HepG2 (cell line): ENCODE measurements around the gene CYP17A1. TPM values are rescaled to one million over a fixed set of nuclear protein-coding genes. Genes with fewer than 3 reads are reported as not detected.
A peak's percentile ranks its signal among the peaks of the same experiment; 100 is the strongest.

Source experiments
- AGO2 ChIP-seq: fragments of 200-400 bp; formaldehyde crosslinking; optimal IDR thresholded peaks from 2 replicates; pipeline ENCODE3; 2017; ENCODE audit warnings: mild to moderate bottlenecking, low read depth, low read length, moderate library complexity
- ATF1 ChIP-seq: IDR thresholded peaks from 2 replicates; pipeline ENCODE4 v1.6.1; 2016; ENCODE audit warnings: mild to moderate bottlenecking, control low read depth
- CREBL2 ChIP-seq: sonication (generic); formaldehyde crosslinking; IDR thresholded peaks from 2 replicates; pipeline ENCODE4 v1.8.1; 2023; ENCODE audit warnings: missing genetic modification reagents, mild to moderate bottlenecking, borderline replicate concordance
- CTCF ChIP-seq: sonication (generic); formaldehyde crosslinking; IDR thresholded peaks from 2 replicates; pipeline ENCODE4 v1.5.0; 2020; ENCODE audit warnings: mild to moderate bottlenecking, missing genetic modification reagents, moderate library complexity
- MBNL3 ChIP-seq: fragments of 250-450 bp; sonication (Bioruptor Pico); conservative IDR thresholded peaks from 2 replicates; pipeline ENCODE4 v1.8.0; 2022; ENCODE audit warnings: mild to moderate bottlenecking, inconsistent platforms
- NPAS2 ChIP-seq: sonication (generic); formaldehyde crosslinking; IDR thresholded peaks from 2 replicates; pipeline ENCODE4 v1.8.0; 2022; ENCODE audit warnings: mild to moderate bottlenecking, missing genetic modification reagents, borderline replicate concordance
- NR1H2 ChIP-seq: sonication (generic); formaldehyde crosslinking; IDR thresholded peaks from 2 replicates; pipeline ENCODE4 v1.8.1; 2022; ENCODE audit warnings: low read depth, missing genetic modification reagents, borderline replicate concordance
- PBX2 ChIP-seq: IDR thresholded peaks from 2 replicates; pipeline ENCODE4 v1.6.1; 2016; ENCODE audit warnings: control low read depth
- PPARG ChIP-seq: conservative IDR thresholded peaks from 2 replicates; pipeline ENCODE4 v1.6.1; 2016; ENCODE audit warnings: missing biosample characterization, missing genetic modification reagents
- RFX1 ChIP-seq: fragments of 450-650 bp; IDR thresholded peaks from 2 replicates; pipeline ENCODE4 v1.6.1; 2017
- TRIM22 ChIP-seq: fragments of 450-650 bp; IDR thresholded peaks from 2 replicates; pipeline ENCODE4 v1.6.1; 2017
- ZBTB14 ChIP-seq: sonication (generic); formaldehyde crosslinking; IDR thresholded peaks from 2 replicates; pipeline ENCODE4 v1.4.0; 2020; ENCODE audit warnings: missing genetic modification reagents
- ZNF260 ChIP-seq: sonication (generic); formaldehyde crosslinking; IDR thresholded peaks from 2 replicates; pipeline ENCODE4 v1.4.0; 2020; ENCODE audit warnings: missing genetic modification reagents, low read depth, mild to moderate bottlenecking, borderline replicate concordance
- ZNF274 ChIP-seq: sonication (generic); formaldehyde crosslinking; IDR thresholded peaks from 2 replicates; pipeline ENCODE4 v1.5.1; 2020; ENCODE audit warnings: mild to moderate bottlenecking, missing genetic modification reagents
- ZNF331 ChIP-seq: sonication (generic); formaldehyde crosslinking; IDR thresholded peaks from 2 replicates; pipeline ENCODE4 v1.4.0; 2020; ENCODE audit warnings: missing genetic modification reagents
- ZNF552 ChIP-seq: sonication (generic); formaldehyde crosslinking; IDR thresholded peaks from 2 replicates; pipeline ENCODE4 v1.9.0; 2022; ENCODE audit warnings: missing genetic modification reagents, mild to moderate bottlenecking, borderline replicate concordance
- ZNF703 ChIP-seq: sonication (generic); formaldehyde crosslinking; IDR thresholded peaks from 2 replicates; pipeline ENCODE4 v1.5.1; 2020; ENCODE audit warnings: missing genetic modification reagents, mild to moderate bottlenecking, moderate library complexity, borderline replicate concordance
- ZNF720 ChIP-seq: sonication (generic); formaldehyde crosslinking; IDR thresholded peaks from 2 replicates; pipeline ENCODE4 v1.4.0; 2020; ENCODE audit warnings: missing genetic modification reagents
- ZXDC ChIP-seq: sonication (generic); formaldehyde crosslinking; IDR thresholded peaks from 2 replicates; pipeline ENCODE4 v1.5.0; 2020; ENCODE audit warnings: mild to moderate bottlenecking, missing genetic modification reagents
- polyA plus RNA-seq, 8 experiments: library from polyadenylated mRNA; depleted of rRNA in 3 of 8; stranded (reverse) in 7 of 8; unstranded in 1 of 8; fragments of >200 nt; fragmentation: Illumina TruSeq in 4 of 8; extraction: Trizol in 4 of 8; gene quantifications; 2 replicates each; pipeline versions ENCODE4 v1.2.1 to v1.2.3, GENCODE V29; 2011 to 2016; ENCODE audit warnings: low read depth in 4 of 8, missing spikeins in 1 of 8, mixed read lengths in 1 of 8; ENCODE audit not compliant: insufficient read depth in 1 of 8
- total RNA-seq, 5 experiments: library from RNA; depleted of rRNA; stranded (reverse); fragments of >200 nt; fragmentation: Illumina TruSeq; extraction: Trizol; gene quantifications; 2 replicates each; pipeline ENCODE4 v1.2.3, GENCODE V29; 2016; ENCODE audit warnings: low read depth in 1 of 5

The CYP17A1 gene
- total and polyA plus RNA-seq, 2 of the 13 experiments (the other 11 are each of a cell fraction or from before 2014, with no cell fraction given): 0.13 to 1.1 TPM

GRCh38 chr10:102850025-102850518 is 12.9 kb upstream of the CYP17A1 start (continued):
- TF ChIP-seq CREBL2: 0 out of 2 replicates have a peak, but pooled peaks have one; percentile 37
- no peak for TF ChIP-seq TRIM22
- TF ChIP-seq ATF1 (CRISPR knock-in tag): no peak
- peak; percentile 82 for TF ChIP-seq ZNF331 (CRISPR knock-in tag)
- TF ChIP-seq ZNF260 (CRISPR knock-in tag): no peak
- TF ChIP-seq MBNL3 (CRISPR knock-in tag): no peak
- TF ChIP-seq ZNF552: peak; percentile 63; the same call in 1 of the 2 replicates
- TF ChIP-seq ZXDC (CRISPR knock-in tag): no peak
- no peak for TF ChIP-seq ZBTB14 (CRISPR knock-in tag)
- 0 out of 2 replicates have a peak, but pooled peaks have one; percentile 40 for TF ChIP-seq PPARG
- TF ChIP-seq NPAS2 (CRISPR knock-in tag): no peak
- TF ChIP-seq ZNF274 (CRISPR knock-in tag): no peak
- TF ChIP-seq AGO2: no peak
- no peak; the same call in 1 of the 2 replicates for TF ChIP-seq ZNF703 (CRISPR knock-in tag)
- no peak for TF ChIP-seq ZNF720
- TF ChIP-seq RFX1: peak; percentile 66; the same call in 1 of the 2 replicates
- TF ChIP-seq CTCF (CRISPR knock-in tag): no peak
- no peak for TF ChIP-seq NR1H2 (CRISPR knock-in tag)
- peak; percentile 23; the same call in 1 of the 2 replicates for TF ChIP-seq PBX2 (CRISPR knock-in tag)
